ENCODE results near the gene CHD1L. TPM values are rescaled to one million over a fixed set of nuclear protein-coding genes. Genes with fewer than 3 reads are reported as not detected.

Gene CHD1L
- total and polyA plus RNA-seq, 4 donors: 14.1 to 23.8 (median 21.1) TPM

GRCh38 chr1:147214842-147215539 lies 27.5 kb upstream of the CHD1L start:
- Histone ChIP-seq H3K4me3 (ENCODE audit: low read depth in 1 of 3, low read length in 3 of 3) (no peak overlapping the region), H3K27ac (ENCODE audit: low read depth in 1 of 2, low read length in 2 of 2) (peak overlapping the region; percentile 29 to 44), H3K27me3 (ENCODE audit: control insufficient read depth in 4 of 4, insufficient read depth in 4 of 4, low read length in 3 of 4) (no peaks in the 10 kb centered on the region), H3K9me3 (ENCODE audit: control insufficient read depth in 4 of 4, low read length in 3 of 4) (no peaks in the 10 kb centered on the region), H3K36me3 (ENCODE audit: control insufficient read depth in 4 of 4, insufficient read depth in 3 of 4, low read depth in 1 of 4, low read length in 3 of 4) (peaks cover 0 to 42% (median 22%) of the 10 kb centered on the region in 4 donors), H3K4me1 (ENCODE audit: control insufficient read depth in 4 of 4, insufficient read depth in 4 of 4, low read length in 3 of 4) (peaks cover 11 to 72% (median 53%) of the 10 kb centered on the region in 4 donors), H3K9ac (ENCODE audit: low read depth in 1 of 2, low read length in 2 of 2) (peak overlapping the region in 1 of 2 donors; percentile 39)
- no peak for DNase-seq (ENCODE audit: low spot score)
- TF ChIP-seq EGR1 (IDR thresholded peaks at IDR 0.05; ENCODE audit: low read depth in 2 of 2) (peak in 1 of 2 donors; percentile 25), ATF3 (IDR thresholded peaks at IDR 0.05) (no peak)

DNA sequence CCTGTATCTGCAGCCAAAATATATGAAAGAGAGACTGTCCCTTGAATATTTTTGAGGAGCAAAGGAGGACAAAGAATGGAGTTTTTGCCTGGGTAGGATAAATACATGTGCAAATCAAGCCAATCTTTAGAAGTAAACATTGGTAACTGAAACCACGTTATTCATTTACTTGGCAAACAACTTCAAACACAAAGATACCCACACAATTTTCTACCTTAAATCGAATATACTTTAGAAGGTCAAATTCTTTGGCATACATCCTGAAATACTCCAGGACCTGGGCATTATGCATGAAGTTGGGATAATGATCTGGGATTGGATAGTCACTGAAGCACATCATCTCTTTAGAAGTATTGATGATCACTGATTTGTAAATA lies 27.0 kb upstream of the CHD1L start:
- H3K9ac ChIP-seq (ENCODE audit: low read depth in 1 of 2, low read length in 2 of 2): no peak overlapping the region
- TF ChIP-seq HNF4A (conservative IDR thresholded peaks at IDR 0.05) (peak; percentile 52 to 61), FOXA1 (IDR thresholded peaks at IDR 0.05) (peak; percentile 68), TAF1 (conservative IDR thresholded peaks at IDR 0.05) (no peak), EGR1 (IDR thresholded peaks at IDR 0.05; ENCODE audit: low read depth in 2 of 2) (peak in 1 of 2 donors; percentile 4), RAD21 (IDR thresholded peaks at IDR 0.05) (peak in 1 of 2 donors; percentile 51), ATF3 (IDR thresholded peaks at IDR 0.05) (no peak), GABPA (IDR thresholded peaks at IDR 0.05 in 1 of 2, conservative IDR thresholded peaks at IDR 0.05 in 1 of 2) (peak in 1 of 2 donors; percentile 14), YY1 (IDR thresholded peaks at IDR 0.05) (peak; percentile 67), HNF4G (IDR thresholded peaks at IDR 0.05) (no peak), RXRA (IDR thresholded peaks at IDR 0.05) (peak; percentile 78 to 81), MAX (IDR thresholded peaks at IDR 0.05) (peak; percentile 46), FOXA2 (IDR thresholded peaks at IDR 0.05) (peak; percentile 77), NR2F2 (IDR thresholded peaks at IDR 0.05) (no peak), REST (IDR thresholded peaks at IDR 0.05) (peak; percentile 44), JUND (IDR thresholded peaks at IDR 0.05) (peak in 1 of 2 donors; percentile 64), SP1 (IDR thresholded peaks at IDR 0.05) (peak; percentile 58)
- TF ChIP-seq, protein P1, sequence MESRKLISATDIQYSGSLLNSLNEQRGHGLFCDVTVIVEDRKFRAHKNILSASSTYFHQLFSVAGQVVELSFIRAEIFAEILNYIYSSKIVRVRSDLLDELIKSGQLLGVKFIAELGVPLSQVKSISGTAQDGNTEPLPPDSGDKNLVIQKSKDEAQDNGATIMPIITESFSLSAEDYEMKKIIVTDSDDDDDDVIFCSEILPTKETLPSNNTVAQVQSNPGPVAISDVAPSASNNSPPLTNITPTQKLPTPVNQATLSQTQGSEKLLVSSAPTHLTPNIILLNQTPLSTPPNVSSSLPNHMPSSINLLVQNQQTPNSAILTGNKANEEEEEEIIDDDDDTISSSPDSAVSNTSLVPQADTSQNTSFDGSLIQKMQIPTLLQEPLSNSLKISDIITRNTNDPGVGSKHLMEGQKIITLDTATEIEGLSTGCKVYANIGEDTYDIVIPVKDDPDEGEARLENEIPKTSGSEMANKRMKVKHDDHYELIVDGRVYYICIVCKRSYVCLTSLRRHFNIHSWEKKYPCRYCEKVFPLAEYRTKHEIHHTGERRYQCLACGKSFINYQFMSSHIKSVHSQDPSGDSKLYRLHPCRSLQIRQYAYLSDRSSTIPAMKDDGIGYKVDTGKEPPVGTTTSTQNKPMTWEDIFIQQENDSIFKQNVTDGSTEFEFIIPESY (IDR thresholded peaks at IDR 0.05): peak; percentile 64
- TF ChIP-seq, protein P2, sequence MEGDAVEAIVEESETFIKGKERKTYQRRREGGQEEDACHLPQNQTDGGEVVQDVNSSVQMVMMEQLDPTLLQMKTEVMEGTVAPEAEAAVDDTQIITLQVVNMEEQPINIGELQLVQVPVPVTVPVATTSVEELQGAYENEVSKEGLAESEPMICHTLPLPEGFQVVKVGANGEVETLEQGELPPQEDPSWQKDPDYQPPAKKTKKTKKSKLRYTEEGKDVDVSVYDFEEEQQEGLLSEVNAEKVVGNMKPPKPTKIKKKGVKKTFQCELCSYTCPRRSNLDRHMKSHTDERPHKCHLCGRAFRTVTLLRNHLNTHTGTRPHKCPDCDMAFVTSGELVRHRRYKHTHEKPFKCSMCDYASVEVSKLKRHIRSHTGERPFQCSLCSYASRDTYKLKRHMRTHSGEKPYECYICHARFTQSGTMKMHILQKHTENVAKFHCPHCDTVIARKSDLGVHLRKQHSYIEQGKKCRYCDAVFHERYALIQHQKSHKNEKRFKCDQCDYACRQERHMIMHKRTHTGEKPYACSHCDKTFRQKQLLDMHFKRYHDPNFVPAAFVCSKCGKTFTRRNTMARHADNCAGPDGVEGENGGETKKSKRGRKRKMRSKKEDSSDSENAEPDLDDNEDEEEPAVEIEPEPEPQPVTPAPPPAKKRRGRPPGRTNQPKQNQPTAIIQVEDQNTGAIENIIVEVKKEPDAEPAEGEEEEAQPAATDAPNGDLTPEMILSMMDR (IDR thresholded peaks at IDR 0.05; ENCODE audit: low read depth, low read length, missing input control): no peak
- peaks cover 11 to 77% (median 55%) of the 10 kb centered on the region in 4 donors for H3K4me1 ChIP-seq (ENCODE audit: control insufficient read depth in 4 of 4, insufficient read depth in 4 of 4, low read length in 3 of 4)
- no peak for DNase-seq (ENCODE audit: low spot score)
- no peaks in the 10 kb centered on the region for H3K27me3 ChIP-seq (ENCODE audit: control insufficient read depth in 4 of 4, insufficient read depth in 4 of 4, low read length in 3 of 4)
- H3K27ac ChIP-seq (ENCODE audit: low read depth in 1 of 2, low read length in 2 of 2): peak overlapping the region; percentile 42 to 44
- no peak overlapping the region for H3K4me3 ChIP-seq (ENCODE audit: low read depth in 1 of 3, low read length in 3 of 3)
- H3K36me3 ChIP-seq (ENCODE audit: control insufficient read depth in 4 of 4, insufficient read depth in 3 of 4, low read depth in 1 of 4, low read length in 3 of 4): peaks cover 0 to 37% (median 21%) of the 10 kb centered on the region in 4 donors
- 21% methylated on average over 2 of the region's 2 CpGs for WGBS
- no peaks in the 10 kb centered on the region for H3K9me3 ChIP-seq (ENCODE audit: control insufficient read depth in 4 of 4, low read length in 3 of 4)

Measured in liver (tissue), 9 donors.